NT2/D1 (cell line): Measurements from ENCODE around the gene TM4SF4.

Source experiments
- DNase-seq: peaks from one replicate; pipeline ENCODE4 v3.0.0-alpha.2; 2011; ENCODE audit warnings: low read depth, low spot score
- H3K27me3 ChIP-seq: 2 replicates; pipeline ENCODE4 v1.6.0; 2011; ENCODE audit warnings: mild to moderate bottlenecking; ENCODE audit not compliant: insufficient read length, insufficient read depth
- H3K36me3 ChIP-seq: 2 replicates; pipeline ENCODE4 v1.6.1; 2011; ENCODE audit warnings: mild to moderate bottlenecking, low read length, mixed read lengths; ENCODE audit not compliant: insufficient read depth, insufficient read length
- H3K4me1 ChIP-seq: 2 replicates; pipeline ENCODE4 v1.5.1; 2011; ENCODE audit not compliant: insufficient read depth, insufficient read length
- H3K4me3 ChIP-seq: 2 replicates; pipeline ENCODE4 v1.5.1; 2011; ENCODE audit warnings: low read depth; ENCODE audit not compliant: insufficient read length
- H3K9ac ChIP-seq: 2 replicates; pipeline ENCODE4 v1.6.0; 2011; ENCODE audit warnings: low read depth; ENCODE audit not compliant: insufficient read length
- H3K9me3 ChIP-seq: 2 replicates; pipeline ENCODE4 v1.5.1; 2011; ENCODE audit warnings: mild to moderate bottlenecking, low read length; ENCODE audit not compliant: insufficient read depth
- SUZ12 ChIP-seq: IDR thresholded peaks from 2 replicates; pipeline ENCODE4 v1.6.1; 2011; ENCODE audit not compliant: insufficient read length, insufficient read depth; ENCODE audit errors: extremely low read depth
- YY1 ChIP-seq: IDR thresholded peaks from 2 replicates; pipeline ENCODE4 v1.6.1; 2011; ENCODE audit not compliant: insufficient read length, insufficient read depth
- ZNF274 ChIP-seq: IDR thresholded peaks from 2 replicates; pipeline ENCODE4 v1.6.1; 2011; ENCODE audit warnings: mild to moderate bottlenecking, low read depth, low read length

TM4SF4 gene

DNA sequence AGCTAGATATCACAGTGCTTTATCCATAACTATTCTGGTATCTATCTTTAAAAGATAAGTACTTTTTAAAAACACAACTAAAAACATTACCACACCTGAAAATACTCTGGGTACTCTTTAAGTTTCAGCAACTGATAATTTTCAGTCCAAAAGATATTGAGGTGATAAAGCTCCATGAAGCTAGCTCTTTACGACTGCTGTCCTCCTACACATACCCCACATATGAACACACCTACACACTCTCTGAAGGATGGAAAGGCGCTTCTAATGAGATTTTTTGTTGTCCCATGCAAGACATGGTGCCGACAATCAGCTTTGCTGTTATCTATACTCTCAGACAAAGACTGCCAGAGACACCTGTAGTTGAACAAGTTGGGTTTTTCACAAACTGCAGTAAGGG is 19.1 kb upstream of the TM4SF4 start:
- TF ChIP-seq SUZ12 (no peak), ZNF274 (no peak), YY1 (no peak)
- Histone ChIP-seq H3K4me1 (no peaks in the 10 kb centered on the region), H3K27me3 (no peaks in the 10 kb centered on the region), H3K9me3 (peaks cover 31% of the 10 kb centered on the region; the same call in 1 of the 2 replicates), H3K36me3 (no peaks in the 10 kb centered on the region), H3K9ac (no peak overlapping the region), H3K4me3 (no peak overlapping the region)
- DNase-seq, result no peak

DNA sequence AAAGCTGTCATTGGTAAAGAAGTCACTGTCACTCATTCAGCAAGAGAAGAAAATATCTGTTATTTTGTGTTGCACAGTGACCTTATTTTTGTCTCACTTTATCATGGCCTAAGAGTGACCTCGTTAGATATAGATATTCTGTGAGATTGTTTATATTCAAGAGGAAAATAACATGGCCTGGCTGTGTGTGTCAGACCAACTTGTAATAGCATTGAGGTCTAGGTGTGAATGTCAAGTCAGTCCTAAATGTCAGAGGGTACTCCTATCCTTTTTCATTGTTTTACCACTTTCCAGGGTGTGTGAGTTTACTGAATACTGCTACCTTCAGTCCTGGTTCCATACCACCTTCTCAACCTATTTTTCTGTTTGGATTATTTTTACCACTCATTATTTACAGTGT is 18.5 kb upstream of the TM4SF4 start:
- peaks cover 25% of the 10 kb centered on the region; the same call in 1 of the 2 replicates for H3K9me3 ChIP-seq
- TF ChIP-seq YY1, result no peak
- TF ChIP-seq ZNF274, result no peak
- no peak for TF ChIP-seq SUZ12
- no peak overlapping the region for H3K9ac ChIP-seq
- no peaks in the 10 kb centered on the region for H3K36me3 ChIP-seq
- DNase-seq, result no peak
- H3K27me3 ChIP-seq, result no peaks in the 10 kb centered on the region
- H3K4me3 ChIP-seq, result no peak overlapping the region
- no peaks in the 10 kb centered on the region for H3K4me1 ChIP-seq

DNA sequence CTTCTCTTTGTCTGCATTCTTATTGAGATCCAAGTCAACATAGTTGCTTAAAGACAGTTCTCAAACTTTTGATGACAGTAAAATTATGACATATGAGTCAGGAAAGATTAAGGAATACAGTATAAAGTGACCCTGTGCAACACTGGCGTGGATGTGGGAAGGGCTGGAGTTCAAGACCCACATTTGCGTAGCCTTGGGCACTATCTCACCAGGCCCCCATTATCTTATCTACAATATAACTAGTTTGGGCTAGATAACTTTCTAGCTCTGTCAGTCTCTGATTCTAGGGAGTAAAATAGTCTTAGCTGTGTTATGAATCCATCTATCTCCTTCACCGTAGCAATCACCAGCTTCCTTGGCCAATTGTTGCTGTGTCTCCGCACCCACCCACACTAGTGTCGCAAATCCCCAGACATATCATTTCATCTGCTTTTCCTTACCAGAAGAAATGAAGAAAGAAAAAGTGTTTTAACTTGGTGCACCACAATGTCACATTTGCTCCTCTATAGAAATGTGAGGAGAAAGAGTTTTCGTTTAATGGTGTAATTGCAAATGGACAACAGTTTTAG is 14.9 kb upstream of the TM4SF4 start:
- DNase-seq, result no peak
- Histone ChIP-seq H3K27me3 (no peaks in the 10 kb centered on the region), H3K9me3 (no peaks in the 10 kb centered on the region), H3K36me3 (no peaks in the 10 kb centered on the region), H3K4me1 (no peaks in the 10 kb centered on the region), H3K9ac (no peak overlapping the region), H3K4me3 (no peak overlapping the region)
- no peak for TF ChIP-seq SUZ12
- no peak for TF ChIP-seq YY1
- TF ChIP-seq ZNF274, result no peak

DNA sequence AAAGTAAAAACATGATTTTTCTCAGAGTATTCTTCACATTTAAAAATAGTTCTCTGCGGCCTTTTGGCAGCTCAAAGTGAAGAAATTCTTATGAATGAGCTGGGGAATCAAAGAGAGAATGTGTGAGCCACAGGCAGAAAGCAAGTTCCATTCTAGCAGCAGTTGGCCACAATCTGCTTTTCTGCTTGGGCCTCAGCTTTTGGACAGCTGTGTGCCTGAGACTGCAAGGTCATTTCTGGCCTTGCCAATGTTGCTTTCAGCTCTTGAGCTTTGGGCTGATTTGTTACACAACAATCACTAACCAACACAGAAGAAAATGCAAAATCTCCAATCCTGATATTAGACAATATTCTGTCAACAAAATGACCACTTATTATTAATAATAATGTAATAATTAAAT is 14.4 kb upstream of the TM4SF4 start:
- Histone ChIP-seq H3K36me3 (no peaks in the 10 kb centered on the region), H3K9ac (no peak overlapping the region), H3K9me3 (no peaks in the 10 kb centered on the region), H3K27me3 (no peaks in the 10 kb centered on the region), H3K4me3 (no peak overlapping the region), H3K4me1 (no peaks in the 10 kb centered on the region)
- no peak for TF ChIP-seq YY1
- TF ChIP-seq SUZ12, result no peak
- no peak for TF ChIP-seq ZNF274
- DNase-seq, result no peak

DNA sequence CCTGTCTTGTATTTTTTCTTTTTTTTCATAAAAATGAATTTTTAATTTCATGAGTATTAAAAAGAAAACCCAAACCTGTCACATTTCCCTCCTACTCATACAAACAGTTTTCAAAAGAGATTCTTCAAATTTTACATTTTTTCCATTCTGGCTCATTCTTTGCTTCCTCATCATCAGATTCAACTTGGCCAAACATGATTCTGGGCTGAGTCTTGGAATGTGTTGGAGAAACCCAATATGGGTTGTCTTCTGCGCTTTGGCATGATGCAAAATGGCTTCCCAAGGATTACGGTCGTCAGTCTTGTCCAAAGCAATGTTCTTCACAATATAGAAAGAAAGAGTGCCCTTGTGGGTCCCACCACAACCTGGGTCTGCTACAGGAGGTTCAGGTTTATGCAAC is 12.4 kb upstream of the TM4SF4 start:
- TF ChIP-seq YY1, result no peak
- TF ChIP-seq SUZ12, result no peak
- no peak for TF ChIP-seq ZNF274
- no peak for DNase-seq
- Histone ChIP-seq H3K36me3 (no peaks in the 10 kb centered on the region), H3K4me3 (no peak overlapping the region), H3K9ac (no peak overlapping the region), H3K27me3 (no peaks in the 10 kb centered on the region), H3K4me1 (no peaks in the 10 kb centered on the region), H3K9me3 (no peaks in the 10 kb centered on the region)

DNA sequence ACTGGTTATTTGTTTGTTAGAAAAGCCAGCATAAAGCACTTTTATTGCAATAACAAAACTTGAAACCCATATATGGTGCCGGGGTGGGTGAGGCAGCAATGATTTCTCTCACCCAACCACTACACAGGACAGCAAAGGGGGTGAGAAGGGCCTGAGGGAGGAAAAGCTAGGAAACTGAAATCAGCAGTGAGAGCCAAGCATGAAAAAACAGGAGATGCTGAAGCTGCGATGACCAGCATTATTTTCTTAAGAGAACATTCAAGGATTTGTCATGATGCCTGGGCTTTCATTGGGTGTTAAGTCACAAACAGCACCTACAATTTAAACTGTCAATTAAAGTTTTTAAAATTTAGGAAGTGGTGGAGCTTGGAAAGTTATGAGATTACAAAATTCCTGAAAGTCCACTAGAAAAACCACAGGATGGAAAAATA is 11.9 kb upstream of the TM4SF4 start:
- no peak for DNase-seq
- TF ChIP-seq SUZ12 (no peak), YY1 (no peak), ZNF274 (no peak)
- Histone ChIP-seq H3K9me3 (no peaks in the 10 kb centered on the region), H3K36me3 (no peaks in the 10 kb centered on the region), H3K4me3 (no peak overlapping the region), H3K9ac (no peak overlapping the region), H3K4me1 (no peaks in the 10 kb centered on the region), H3K27me3 (no peaks in the 10 kb centered on the region)

DNA sequence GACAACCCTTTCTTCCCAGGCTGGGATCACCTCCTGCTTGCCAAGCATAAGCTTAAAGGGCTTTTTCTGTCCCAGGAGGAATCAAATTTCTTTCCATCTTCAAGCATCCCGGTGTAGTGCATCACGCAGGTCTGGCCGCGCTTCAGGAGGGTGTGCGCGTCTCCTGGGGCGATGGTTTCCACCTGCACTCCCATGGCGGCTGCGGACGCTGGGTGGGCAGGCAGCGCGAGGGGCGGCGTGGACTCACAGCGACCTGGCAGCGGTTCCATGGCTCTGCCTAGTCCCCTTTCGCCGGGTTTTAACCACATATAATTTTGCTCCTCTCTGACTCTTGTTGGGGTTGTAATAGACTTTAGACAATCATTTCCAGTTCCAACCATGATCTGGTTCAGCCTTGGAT is 10.6 kb upstream of the TM4SF4 start:
- DNase-seq, result no peak
- Histone ChIP-seq H3K9me3 (no peaks in the 10 kb centered on the region), H3K36me3 (no peaks in the 10 kb centered on the region), H3K4me3 (no peak overlapping the region), H3K4me1 (no peaks in the 10 kb centered on the region), H3K9ac (no peak overlapping the region), H3K27me3 (no peaks in the 10 kb centered on the region)
- no peak for TF ChIP-seq ZNF274
- TF ChIP-seq SUZ12, result no peak
- no peak for TF ChIP-seq YY1
